H1 (cell line): ENCODE measurements around the gene NFATC1. TPM values are rescaled to one million over a fixed set of nuclear protein-coding genes. Genes with fewer than 3 reads are reported as not detected.

Experiments used
- KDM4A ChIP-seq: IDR thresholded peaks from one replicate; pipeline ENCODE4 v1.7.1; 2012; ENCODE audit warnings: low read depth, mild to moderate bottlenecking, moderate library complexity, low read length, inconsistent platforms; ENCODE audit not compliant: severe bottlenecking
- SAP30 ChIP-seq: fragments of 300-600 bp; sonication (generic); IDR thresholded peaks from 2 replicates; pipeline ENCODE4 v1.7.1; 2012; ENCODE audit warnings: low read length, moderate library complexity, mild to moderate bottlenecking, inconsistent platforms; ENCODE audit not compliant: insufficient read depth, insufficient replicate concordance
- polyA plus RNA-seq, 7 experiments: library from polyadenylated mRNA; depleted of rRNA in 3 of 7; stranded (reverse) in 5 of 7; unstranded in 2 of 7; fragments of >200 nt in 5 of 7; fragments of 200-250 nt in 2 of 7; gene quantifications; 1 replicate in 5 of 7; 2 replicates in 1 of 7; 4 replicates in 1 of 7; pipeline versions ENCODE4 v1.2.1 to v1.2.3, GENCODE V29; 2011 to 2013; ENCODE audit warnings: missing spikeins in 2 of 7, mixed read lengths in 2 of 7
- total RNA-seq: library from RNA; stranded (reverse); fragmentation: NEBNext Ultra II Directional; extraction: Animal tissue kit (Norgen Biotek cat#: 25700); gene quantifications from 2 replicates; pipeline ENCODE4 v1.2.1, GENCODE V29; 2021

Gene NFATC1
- total and polyA plus RNA-seq, 2 of the 8 experiments (the other 6 are each of a cell fraction or from before 2014, with no cell fraction given) = 2.0 to 6.6 TPM

DNA sequence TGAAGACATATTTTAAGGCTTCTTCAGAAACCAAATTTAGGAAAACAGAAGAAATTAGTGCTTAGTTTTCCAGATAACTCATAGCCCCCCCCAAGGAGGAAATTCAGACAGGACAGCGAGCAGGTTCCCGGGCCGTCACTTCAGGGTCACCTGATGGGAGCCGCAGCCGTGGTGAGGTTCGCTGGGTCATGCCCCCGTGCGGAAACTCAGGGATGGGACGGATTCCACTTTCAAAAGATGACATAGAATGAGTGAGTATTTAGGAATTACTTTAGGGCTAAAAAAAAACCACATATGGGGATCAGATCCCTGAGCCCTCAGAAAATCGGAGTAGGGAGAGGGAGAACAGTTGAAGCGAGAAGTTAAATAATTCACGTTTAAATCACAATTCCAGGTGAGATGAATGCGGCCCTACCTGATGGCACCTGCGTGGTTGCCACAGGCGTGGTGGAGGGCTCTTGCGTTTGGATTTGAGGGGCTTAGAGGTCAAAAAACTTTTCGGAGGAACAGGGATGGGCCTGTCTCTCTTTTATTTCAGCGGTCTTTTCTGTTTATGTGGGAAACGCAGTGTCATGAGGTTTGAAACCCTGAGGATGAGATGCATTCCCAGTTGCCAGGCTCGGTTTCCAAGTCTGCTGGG is 114.4 kb downstream of the NFATC1 start (continued):
- TF ChIP-seq SAP30 (no peak), KDM4A (no peak)
